Measurements from ENCODE around the gene MLC1.

MLC1 gene

DNA sequence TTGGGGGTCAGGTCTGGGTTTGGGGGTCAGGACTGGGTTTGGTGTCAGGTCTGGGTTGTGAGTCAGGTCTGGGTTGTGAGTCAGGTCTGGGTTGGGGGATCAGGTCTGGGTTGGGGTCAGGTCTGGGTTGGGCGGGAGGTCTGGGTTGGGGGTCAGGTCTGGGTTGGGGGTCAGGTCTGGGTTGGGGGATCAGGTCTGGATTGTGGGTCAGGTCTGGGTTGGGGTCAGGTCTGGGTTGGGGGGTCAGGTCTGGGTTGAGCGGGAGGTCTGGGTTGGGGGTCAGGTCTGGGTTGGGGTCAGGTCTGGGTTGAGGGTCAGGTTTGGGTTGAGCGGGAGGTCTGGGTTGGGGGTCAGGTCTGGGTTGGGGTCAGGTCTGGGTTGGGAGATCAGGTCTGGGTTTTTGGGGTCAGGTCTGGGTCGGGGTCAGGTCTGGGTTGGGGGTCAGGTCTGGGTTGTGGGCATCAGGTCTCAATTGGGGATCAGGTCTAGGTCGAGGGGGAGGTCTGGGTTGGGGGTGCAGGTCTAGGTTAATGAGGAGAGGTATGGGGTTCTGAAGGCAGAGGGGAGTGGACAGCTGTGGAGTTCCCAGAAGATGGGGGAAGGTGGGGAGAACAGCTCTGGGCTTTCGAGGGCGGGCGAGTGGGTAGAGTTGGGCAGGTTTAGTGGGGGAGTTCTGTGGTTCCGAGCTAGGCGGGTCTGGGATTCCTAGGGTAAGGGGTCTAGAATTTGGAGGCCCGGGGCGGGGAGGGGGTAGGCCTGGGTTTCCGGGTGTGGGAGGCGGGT is 27.8 kb downstream of the MLC1 start:
- no peaks in the 10 kb centered on the region for H3K36me3 ChIP-seq (ENCODE audit: control insufficient read depth in 1 of 2, insufficient read depth in 2 of 2, low read depth in 1 of 2, low read length in 2 of 2)
- peaks cover 35 to 53% of the 10 kb centered on the region in 2 experiments for H3K27me3 ChIP-seq (ENCODE audit: control insufficient read depth in 1 of 2, insufficient read depth in 1 of 2, low read length in 2 of 2)
- no peak overlapping the region for H3K27ac ChIP-seq (ENCODE audit: low read length, poor library complexity, severe bottlenecking)
- H3K4me1 ChIP-seq (ENCODE audit: control insufficient read depth, insufficient read depth, low read depth, low read length), result peaks cover 12% of the 10 kb centered on the region
- H2BK120ac ChIP-seq (ENCODE audit: low read depth, low read length), result no peak overlapping the region
- no peaks in the 10 kb centered on the region for H3K79me1 ChIP-seq (replicated peaks; ENCODE audit: low read length, poor library complexity, severe bottlenecking)
- peaks cover 17% of the 10 kb centered on the region for H3K9me3 ChIP-seq (ENCODE audit: control insufficient read depth, low read length)
- H3K18ac ChIP-seq (ENCODE audit: low read depth in 1 of 2, low read length in 2 of 2), result no peak overlapping the region
- no peak overlapping the region for H2AFZ ChIP-seq (ENCODE audit: low read depth, low read length)
- no peak overlapping the region for H3K23ac ChIP-seq (ENCODE audit: low read length in 2 of 2)
- no peak overlapping the region for H3K4ac ChIP-seq (ENCODE audit: low read depth in 1 of 2, low read length in 2 of 2)
- no peak overlapping the region for H3K4me2 ChIP-seq (ENCODE audit: low read length, poor library complexity, severe bottlenecking)
- DNase-seq, result no peak
- no peak overlapping the region for H4K91ac ChIP-seq (ENCODE audit: low read length)
- H4K8ac ChIP-seq (ENCODE audit: low read length), result no peak overlapping the region
- H2BK15ac ChIP-seq (ENCODE audit: low read depth, poor library complexity, severe bottlenecking), result no peak overlapping the region
- H3K4me3 ChIP-seq (ENCODE audit: insufficient read depth in 1 of 2, low read depth in 1 of 2, low read length in 2 of 2), result no peak overlapping the region
- no peak overlapping the region for H2BK12ac ChIP-seq (ENCODE audit: low read length in 2 of 2)
- H3K14ac ChIP-seq (ENCODE audit: low read length in 2 of 2), result no peak overlapping the region
- no peak overlapping the region for H2BK5ac ChIP-seq (ENCODE audit: low read depth, low read length, poor library complexity, severe bottlenecking)
- no peak overlapping the region for H3K9ac ChIP-seq (ENCODE audit: low read length)
- H2AK5ac ChIP-seq (ENCODE audit: low read length, severe bottlenecking), result no peak overlapping the region
- WGBS, result 95% methylated on average over 14 of the region's 14 CpGs

DNA sequence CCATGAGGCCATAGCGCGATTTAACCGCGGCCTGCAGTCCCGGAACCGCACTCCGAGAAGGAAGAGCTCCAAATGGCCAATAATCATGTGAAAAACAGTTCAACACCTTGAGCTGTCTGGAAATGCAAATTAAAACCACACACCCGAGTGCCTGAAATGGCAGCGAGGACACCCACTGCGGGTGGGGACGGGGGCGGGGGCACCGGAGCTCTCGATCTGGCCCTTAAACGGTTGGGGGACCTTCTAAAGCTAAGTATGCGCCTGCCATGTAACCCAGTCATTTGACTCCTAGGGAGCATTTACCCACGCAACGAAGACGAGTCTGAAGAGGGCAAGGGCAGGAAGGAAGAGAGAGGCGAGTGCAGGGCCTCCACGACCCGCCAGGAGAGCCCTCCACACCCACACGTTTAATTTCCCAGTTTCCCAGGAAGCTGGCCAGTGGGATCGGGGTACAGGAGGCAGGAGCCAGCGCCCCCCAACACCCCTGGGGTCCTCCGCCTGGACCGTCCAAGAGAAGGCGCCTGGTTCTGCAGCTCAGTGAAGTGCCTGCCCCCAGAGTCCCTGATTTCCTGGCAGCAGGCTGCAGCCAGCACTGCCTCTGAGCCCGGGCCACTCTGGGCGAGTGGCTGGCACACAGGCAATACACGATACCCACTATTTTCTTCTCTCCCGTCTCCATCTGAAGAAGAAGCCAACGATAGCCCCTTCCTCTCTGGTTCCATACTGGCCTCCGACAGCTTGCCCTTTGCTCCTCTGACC is 28.8 kb downstream of the MLC1 start:
- Histone ChIP-seq H3K9me3 (ENCODE audit: control insufficient read depth, low read length) (peaks cover 26% of the 10 kb centered on the region), H3K27me3 (ENCODE audit: control insufficient read depth in 1 of 2, insufficient read depth in 1 of 2, low read length in 2 of 2) (peaks cover 32 to 49% of the 10 kb centered on the region in 2 experiments), H3K27ac (ENCODE audit: low read length, poor library complexity, severe bottlenecking) (no peak overlapping the region), H3K4me3 (ENCODE audit: insufficient read depth in 1 of 2, low read depth in 1 of 2, low read length in 2 of 2) (no peak overlapping the region), H3K14ac (ENCODE audit: low read length in 2 of 2) (no peak overlapping the region), H2BK12ac (ENCODE audit: low read length in 2 of 2) (no peak overlapping the region), H4K91ac (ENCODE audit: low read length) (no peak overlapping the region), H2BK120ac (ENCODE audit: low read depth, low read length) (no peak overlapping the region), H4K8ac (ENCODE audit: low read length) (no peak overlapping the region), H3K4ac (ENCODE audit: low read depth in 1 of 2, low read length in 2 of 2) (no peak overlapping the region), H3K23ac (ENCODE audit: low read length in 2 of 2) (no peak overlapping the region), H3K9ac (ENCODE audit: low read length) (no peak overlapping the region), H3K36me3 (ENCODE audit: control insufficient read depth in 1 of 2, insufficient read depth in 2 of 2, low read depth in 1 of 2, low read length in 2 of 2) (no peaks in the 10 kb centered on the region), H2BK5ac (ENCODE audit: low read depth, low read length, poor library complexity, severe bottlenecking) (no peak overlapping the region), H3K79me1 (replicated peaks; ENCODE audit: low read length, poor library complexity, severe bottlenecking) (no peaks in the 10 kb centered on the region), H2AK5ac (ENCODE audit: low read length, severe bottlenecking) (no peak overlapping the region), H2BK15ac (ENCODE audit: low read depth, poor library complexity, severe bottlenecking) (no peak overlapping the region), H3K4me2 (ENCODE audit: low read length, poor library complexity, severe bottlenecking) (no peak overlapping the region), H2AFZ (ENCODE audit: low read depth, low read length) (no peak overlapping the region), H3K4me1 (ENCODE audit: control insufficient read depth, insufficient read depth, low read depth, low read length) (peaks cover 12% of the 10 kb centered on the region), H3K18ac (ENCODE audit: low read depth in 1 of 2, low read length in 2 of 2) (no peak overlapping the region)
- WGBS, result 86% methylated on average over 30 of the region's 34 CpGs
- no peak for DNase-seq

DNA sequence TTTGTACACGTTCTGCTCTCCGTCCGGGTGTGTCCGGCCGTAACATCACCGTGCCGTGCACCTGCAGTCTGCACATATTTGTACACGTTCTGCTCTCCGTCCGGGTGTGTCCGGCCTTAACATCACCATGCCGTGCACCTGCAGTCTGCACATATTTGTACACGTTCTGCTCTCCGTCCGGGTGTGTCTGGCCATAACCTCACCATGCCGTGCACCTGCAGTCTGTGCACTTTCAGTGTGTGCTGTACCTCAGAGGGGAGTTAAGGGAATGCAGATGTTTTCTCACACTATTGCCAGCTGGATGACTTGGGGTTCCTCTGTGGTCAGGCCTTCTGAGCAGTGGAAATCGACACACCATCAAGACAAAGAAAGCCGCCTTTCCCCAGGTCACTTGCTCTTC is 31.4 kb downstream of the MLC1 start:
- Histone ChIP-seq H3K27me3 (ENCODE audit: control insufficient read depth in 1 of 2, insufficient read depth in 1 of 2, low read length in 2 of 2) (peaks cover 12 to 26% of the 10 kb centered on the region in 2 experiments), H3K9me3 (ENCODE audit: control insufficient read depth, low read length) (peaks cover 30% of the 10 kb centered on the region), H3K9ac (ENCODE audit: low read length) (no peak overlapping the region), H3K79me1 (replicated peaks; ENCODE audit: low read length, poor library complexity, severe bottlenecking) (no peaks in the 10 kb centered on the region), H2AFZ (ENCODE audit: low read depth, low read length) (no peak overlapping the region), H3K4me1 (ENCODE audit: control insufficient read depth, insufficient read depth, low read depth, low read length) (peaks cover 6% of the 10 kb centered on the region), H2BK12ac (ENCODE audit: low read length in 2 of 2) (no peak overlapping the region), H2BK15ac (ENCODE audit: low read depth, poor library complexity, severe bottlenecking) (no peak overlapping the region), H4K8ac (ENCODE audit: low read length) (no peak overlapping the region), H3K27ac (ENCODE audit: low read length, poor library complexity, severe bottlenecking) (no peak overlapping the region), H3K36me3 (ENCODE audit: control insufficient read depth in 1 of 2, insufficient read depth in 2 of 2, low read depth in 1 of 2, low read length in 2 of 2) (no peaks in the 10 kb centered on the region), H3K18ac (ENCODE audit: low read depth in 1 of 2, low read length in 2 of 2) (no peak overlapping the region), H4K91ac (ENCODE audit: low read length) (no peak overlapping the region), H2AK5ac (ENCODE audit: low read length, severe bottlenecking) (no peak overlapping the region), H2BK120ac (ENCODE audit: low read depth, low read length) (no peak overlapping the region), H3K14ac (ENCODE audit: low read length in 2 of 2) (no peak overlapping the region), H2BK5ac (ENCODE audit: low read depth, low read length, poor library complexity, severe bottlenecking) (no peak overlapping the region), H3K4me2 (ENCODE audit: low read length, poor library complexity, severe bottlenecking) (no peak overlapping the region), H3K23ac (ENCODE audit: low read length in 2 of 2) (no peak overlapping the region), H3K4ac (ENCODE audit: low read depth in 1 of 2, low read length in 2 of 2) (no peak overlapping the region), H3K4me3 (ENCODE audit: insufficient read depth in 1 of 2, low read depth in 1 of 2, low read length in 2 of 2) (no peak overlapping the region)
- DNase-seq, result no peak
- WGBS, result 92% methylated on average over 18 of the region's 18 CpGs

DNA sequence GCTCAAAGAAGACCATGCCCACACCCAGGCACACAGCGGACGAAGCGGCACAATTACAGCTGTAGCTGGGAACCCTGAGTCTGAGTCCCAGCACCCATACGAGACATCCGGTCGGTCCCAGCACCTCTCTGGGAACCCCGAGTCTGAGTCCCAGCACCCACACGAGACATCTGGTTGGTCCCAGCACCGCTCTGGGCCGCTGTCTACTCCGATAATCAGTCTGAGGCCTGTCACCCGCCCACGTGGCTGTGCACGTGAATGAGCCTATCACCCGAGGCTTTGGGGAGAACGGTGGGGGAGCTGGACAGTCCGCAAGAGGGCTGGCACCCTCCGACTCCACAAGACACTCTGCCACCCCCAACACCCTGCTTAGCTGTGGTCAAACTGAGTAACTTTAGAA is 33.3 kb downstream of the MLC1 start:
- no peak overlapping the region for H4K91ac ChIP-seq (ENCODE audit: low read length)
- H3K4me1 ChIP-seq (ENCODE audit: control insufficient read depth, insufficient read depth, low read depth, low read length), result no peaks in the 10 kb centered on the region
- H2AK5ac ChIP-seq (ENCODE audit: low read length, severe bottlenecking), result no peak overlapping the region
- no peak overlapping the region for H3K23ac ChIP-seq (ENCODE audit: low read length in 2 of 2)
- 84% methylated on average over 17 of the region's 18 CpGs for WGBS
- no peak for DNase-seq
- no peak overlapping the region for H3K4me2 ChIP-seq (ENCODE audit: low read length, poor library complexity, severe bottlenecking)
- no peak overlapping the region for H2AFZ ChIP-seq (ENCODE audit: low read depth, low read length)
- no peak overlapping the region for H3K14ac ChIP-seq (ENCODE audit: low read length in 2 of 2)
- no peak overlapping the region for H3K4ac ChIP-seq (ENCODE audit: low read depth in 1 of 2, low read length in 2 of 2)
- H3K36me3 ChIP-seq (ENCODE audit: control insufficient read depth in 1 of 2, insufficient read depth in 2 of 2, low read depth in 1 of 2, low read length in 2 of 2), result no peaks in the 10 kb centered on the region
- no peak overlapping the region for H2BK120ac ChIP-seq (ENCODE audit: low read depth, low read length)
- H2BK15ac ChIP-seq (ENCODE audit: low read depth, poor library complexity, severe bottlenecking), result no peak overlapping the region
- H2BK5ac ChIP-seq (ENCODE audit: low read depth, low read length, poor library complexity, severe bottlenecking), result no peak overlapping the region
- no peak overlapping the region for H2BK12ac ChIP-seq (ENCODE audit: low read length in 2 of 2)
- no peak overlapping the region for H3K9ac ChIP-seq (ENCODE audit: low read length)
- H3K27me3 ChIP-seq (ENCODE audit: control insufficient read depth in 1 of 2, insufficient read depth in 1 of 2, low read length in 2 of 2), result peaks cover 4 to 19% of the 10 kb centered on the region in 2 experiments
- no peaks in the 10 kb centered on the region for H3K79me1 ChIP-seq (replicated peaks; ENCODE audit: low read length, poor library complexity, severe bottlenecking)
- H3K9me3 ChIP-seq (ENCODE audit: control insufficient read depth, low read length), result peaks cover 30% of the 10 kb centered on the region
- H4K8ac ChIP-seq (ENCODE audit: low read length), result no peak overlapping the region
- no peak overlapping the region for H3K27ac ChIP-seq (ENCODE audit: low read length, poor library complexity, severe bottlenecking)
- no peak overlapping the region for H3K18ac ChIP-seq (ENCODE audit: low read depth in 1 of 2, low read length in 2 of 2)
- no peak overlapping the region for H3K4me3 ChIP-seq (ENCODE audit: insufficient read depth in 1 of 2, low read depth in 1 of 2, low read length in 2 of 2)

Measured in mesenchymal stem cell (in vitro differentiated cells and primary cell).